IPS-18c (cell line): Measurements from ENCODE around the gene ZNF521.
"Not testable (repeated sequence)": the region's sequence is repeated elsewhere in the genome, so short reads cannot be mapped to it uniquely, and the experiment has no call there.

ENCODE experiments used
- H3K4me3 ChIP-seq: 2 replicates; pipeline ENCODE4 v1.7.0; 2013; ENCODE audit warnings: low read depth, mild to moderate bottlenecking, low read length, moderate library complexity; ENCODE audit not compliant: insufficient read depth
- H3K9me3 ChIP-seq: one replicate; pipeline ENCODE4 v1.6.1; 2013; ENCODE audit warnings: mild to moderate bottlenecking, low read length, moderate library complexity; ENCODE audit not compliant: control insufficient read depth, insufficient read depth

ZNF521 gene

GRCh38 chr18:25066516-25066915, 285.4 kb downstream of the ZNF521 start:
- H3K9me3 ChIP-seq = no peaks in the 10 kb centered on the region
- no peak overlapping the region for H3K4me3 ChIP-seq

- no peaks in the 10 kb centered on the region for H3K9me3 ChIP-seq
- no peak overlapping the region for H3K4me3 ChIP-seq
Observed at GRCh38 chr18:25062720-25063119, 289.2 kb downstream of the ZNF521 start.

- H3K9me3 ChIP-seq = no peaks in the 10 kb centered on the region
- no peak overlapping the region for H3K4me3 ChIP-seq
Observed at GRCh38 chr18:25061395-25061794, 290.6 kb downstream of the ZNF521 start.

- H3K9me3 ChIP-seq = no peaks in the 10 kb centered on the region
- H3K4me3 ChIP-seq = no peak overlapping the region
Observed at GRCh38 chr18:25058521-25058920, 293.4 kb downstream of the ZNF521 start.

GRCh38 chr18:25057491-25058050, 294.4 kb downstream of the ZNF521 start:
- H3K9me3 ChIP-seq = no peaks in the 10 kb centered on the region

GRCh38 chr18:25056429-25056828, 295.5 kb downstream of the ZNF521 start:
- Histone ChIP-seq H3K9me3 (no peaks in the 10 kb centered on the region), H3K4me3 (no peak overlapping the region)

More at GRCh38 chr18:25057491-25058050, 294.4 kb downstream of the ZNF521 start:
- H3K4me3 ChIP-seq = no peak overlapping the region

- H3K9me3 ChIP-seq = no peaks in the 10 kb centered on the region
- H3K4me3 ChIP-seq = no peak overlapping the region
Observed at GRCh38 chr18:25055076-25055475, 296.9 kb downstream of the ZNF521 start.

- H3K4me3 ChIP-seq = no peak overlapping the region
Observed at GRCh38 chr18:25053466-25053865, 298.5 kb downstream of the ZNF521 start.

GRCh38 chr18:25052511-25052921, 299.4 kb downstream of the ZNF521 start:
- H3K9me3 ChIP-seq = no peaks in the 10 kb centered on the region
- H3K4me3 ChIP-seq = no peak overlapping the region

More at GRCh38 chr18:25053466-25053865, 298.5 kb downstream of the ZNF521 start:
- no peaks in the 10 kb centered on the region for H3K9me3 ChIP-seq

- Histone ChIP-seq H3K9me3 (no peaks in the 10 kb centered on the region), H3K4me3 (no peak overlapping the region)
Observed at GRCh38 chr18:25050605-25051004, 301.4 kb downstream of the ZNF521 start.

- Histone ChIP-seq H3K9me3 (no peaks in the 10 kb centered on the region), H3K4me3 (no peak overlapping the region)
Observed at GRCh38 chr18:25047983-25048382, 304.0 kb downstream of the ZNF521 start.

GRCh38 chr18:25047421-25047820, 304.5 kb downstream of the ZNF521 start:
- H3K4me3 ChIP-seq = no peak overlapping the region
- H3K9me3 ChIP-seq = no peaks in the 10 kb centered on the region

GRCh38 chr18:25044694-25045093, 307.3 kb downstream of the ZNF521 start:
- Histone ChIP-seq H3K4me3 (no peak overlapping the region), H3K9me3 (no peaks in the 10 kb centered on the region)

- Histone ChIP-seq H3K9me3 (no peaks in the 10 kb centered on the region), H3K4me3 (no peak overlapping the region)
Observed at GRCh38 chr18:25043104-25043503, 308.9 kb downstream of the ZNF521 start.

- H3K4me3 ChIP-seq = no peak overlapping the region
- no peaks in the 10 kb centered on the region for H3K9me3 ChIP-seq
Observed at GRCh38 chr18:25042641-25043051, 309.3 kb downstream of the ZNF521 start.

GRCh38 chr18:25039781-25040180, 312.2 kb downstream of the ZNF521 start:
- no peaks in the 10 kb centered on the region for H3K9me3 ChIP-seq
- H3K4me3 ChIP-seq = no peak overlapping the region

- Histone ChIP-seq H3K9me3 (no peaks in the 10 kb centered on the region), H3K4me3 (no peak overlapping the region)
Observed at GRCh38 chr18:25038261-25038660, 313.7 kb downstream of the ZNF521 start.

GRCh38 chr18:25033747-25034471, 318.1 kb downstream of the ZNF521 start:
- Histone ChIP-seq H3K9me3 (no peaks in the 10 kb centered on the region), H3K4me3 (no peak overlapping the region)

GRCh38 chr18:25033175-25033574, 318.8 kb downstream of the ZNF521 start:
- not testable (repeated sequence) for H3K4me3 ChIP-seq

More at GRCh38 chr18:25033175-25033574, 318.8 kb downstream of the ZNF521 start:
- H3K9me3 ChIP-seq = not testable (repeated sequence)
